GM12874 (cell line): ENCODE measurements around the gene PRKCA.

Experiments used
- TF ChIP-seq, protein P1 (sequence below): IDR thresholded peaks from 2 replicates; pipeline ENCODE4 v1.5.1; 2011; ENCODE audit warnings: low read depth, mild to moderate bottlenecking, control low read depth, low read length, moderate library complexity; ENCODE audit not compliant: insufficient read depth

The PRKCA gene

DNA sequence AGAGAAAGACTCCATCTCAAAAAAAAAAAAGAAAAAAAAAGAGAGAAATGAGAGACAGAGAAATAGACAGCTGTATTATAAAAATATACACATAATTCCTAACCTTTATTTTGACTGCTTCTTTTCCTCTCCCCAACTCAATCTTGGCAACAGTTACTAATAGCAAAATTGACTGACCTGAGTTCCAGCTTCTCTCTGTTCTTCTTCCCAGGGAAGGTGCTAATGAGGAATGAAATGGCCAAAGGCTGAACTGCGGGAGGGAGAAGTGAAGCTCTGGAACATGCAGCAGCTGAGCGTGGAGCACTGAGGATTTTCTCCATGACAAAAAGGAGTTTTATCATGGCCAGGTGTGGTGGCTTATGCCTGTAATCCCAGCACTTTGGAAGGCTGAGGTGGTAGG lies 25.2 kb upstream of the PRKCA start:
- TF ChIP-seq, protein P1, sequence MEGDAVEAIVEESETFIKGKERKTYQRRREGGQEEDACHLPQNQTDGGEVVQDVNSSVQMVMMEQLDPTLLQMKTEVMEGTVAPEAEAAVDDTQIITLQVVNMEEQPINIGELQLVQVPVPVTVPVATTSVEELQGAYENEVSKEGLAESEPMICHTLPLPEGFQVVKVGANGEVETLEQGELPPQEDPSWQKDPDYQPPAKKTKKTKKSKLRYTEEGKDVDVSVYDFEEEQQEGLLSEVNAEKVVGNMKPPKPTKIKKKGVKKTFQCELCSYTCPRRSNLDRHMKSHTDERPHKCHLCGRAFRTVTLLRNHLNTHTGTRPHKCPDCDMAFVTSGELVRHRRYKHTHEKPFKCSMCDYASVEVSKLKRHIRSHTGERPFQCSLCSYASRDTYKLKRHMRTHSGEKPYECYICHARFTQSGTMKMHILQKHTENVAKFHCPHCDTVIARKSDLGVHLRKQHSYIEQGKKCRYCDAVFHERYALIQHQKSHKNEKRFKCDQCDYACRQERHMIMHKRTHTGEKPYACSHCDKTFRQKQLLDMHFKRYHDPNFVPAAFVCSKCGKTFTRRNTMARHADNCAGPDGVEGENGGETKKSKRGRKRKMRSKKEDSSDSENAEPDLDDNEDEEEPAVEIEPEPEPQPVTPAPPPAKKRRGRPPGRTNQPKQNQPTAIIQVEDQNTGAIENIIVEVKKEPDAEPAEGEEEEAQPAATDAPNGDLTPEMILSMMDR = no peak

DNA sequence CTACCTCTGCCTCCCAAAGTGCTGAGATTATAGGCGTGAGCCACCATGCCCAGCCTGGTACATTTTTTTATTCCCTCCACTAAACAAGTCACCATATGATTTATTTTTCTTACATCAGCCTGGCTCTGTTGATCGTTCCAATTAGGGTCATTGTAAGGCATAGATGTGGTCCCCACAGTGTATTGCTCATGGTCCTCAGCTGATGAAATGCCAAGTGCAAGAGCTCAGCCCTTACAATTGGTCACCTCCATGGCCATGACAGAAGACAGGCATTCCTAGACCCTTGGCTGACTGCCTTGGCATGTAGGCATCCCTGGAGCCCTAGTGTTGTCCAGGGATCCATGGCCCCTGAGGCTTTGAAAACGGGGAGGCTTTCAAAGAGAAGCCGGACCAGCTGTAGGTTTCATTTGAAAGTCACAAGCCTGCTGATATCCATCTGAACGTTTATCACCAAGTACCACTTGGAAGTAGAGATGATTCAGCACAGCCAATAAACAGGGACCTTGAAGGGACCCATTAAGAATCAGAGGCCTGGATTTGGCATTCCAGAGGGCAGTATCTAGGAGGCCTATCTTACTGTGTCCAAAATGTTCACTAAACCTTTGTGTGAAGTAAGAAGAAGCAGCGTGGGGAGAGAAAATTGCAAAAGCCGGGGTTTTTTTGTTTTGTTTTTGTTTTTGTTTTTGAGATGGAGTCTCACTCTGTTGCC lies 20.6 kb upstream of the PRKCA start:
- TF ChIP-seq, protein P1 = no peak

DNA sequence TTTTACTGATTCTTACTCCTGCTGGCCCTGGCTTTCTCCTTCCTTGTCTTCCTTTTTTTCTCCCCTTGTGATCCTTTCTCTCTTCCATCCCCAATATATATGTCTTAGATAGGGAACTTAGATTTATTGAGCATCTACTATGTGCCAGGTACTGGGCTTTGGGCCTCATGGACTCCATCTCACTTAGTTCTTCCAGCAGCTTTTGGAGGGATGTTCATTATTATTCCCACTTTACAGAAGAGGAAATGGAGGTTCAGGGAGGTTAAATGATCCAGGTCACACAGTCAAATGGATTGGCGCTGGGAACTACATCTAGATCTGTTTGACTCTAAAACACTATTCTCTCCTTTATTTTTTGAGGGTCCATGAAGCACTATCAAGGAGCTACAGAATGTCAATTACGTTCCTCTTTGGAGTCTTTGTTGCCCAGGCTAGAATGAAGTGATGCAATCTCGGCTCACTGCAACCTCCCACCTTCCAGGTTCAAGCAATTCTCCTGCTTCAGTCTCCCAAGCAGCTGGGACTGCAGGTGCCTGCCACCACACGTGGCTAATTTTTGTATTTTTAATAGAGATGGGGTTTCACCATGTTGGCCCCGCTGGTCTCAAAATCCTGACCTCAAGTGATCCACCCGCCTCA lies 19.0 kb upstream of the PRKCA start:
- TF ChIP-seq, protein P1 = no peak

DNA sequence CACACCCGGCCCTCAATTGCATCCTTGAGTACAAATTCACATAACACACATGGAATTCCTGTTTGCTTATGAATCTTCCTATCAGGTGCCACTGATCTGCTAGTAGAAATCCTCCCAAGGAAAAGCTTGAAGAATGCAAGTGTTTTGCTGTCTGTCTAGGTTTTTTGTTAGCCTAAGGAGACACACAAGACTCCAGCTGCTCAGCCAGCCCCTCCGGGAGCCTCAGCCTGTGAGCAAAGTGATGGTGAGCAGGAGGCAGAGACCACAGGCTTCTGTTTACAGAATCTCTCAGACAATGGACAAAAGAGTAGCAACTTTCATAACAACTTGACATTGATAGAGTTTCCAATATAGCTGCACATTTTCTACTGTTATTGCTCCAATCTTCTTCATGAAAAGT lies 18.4 kb upstream of the PRKCA start:
- TF ChIP-seq, protein P1 = no peak

DNA sequence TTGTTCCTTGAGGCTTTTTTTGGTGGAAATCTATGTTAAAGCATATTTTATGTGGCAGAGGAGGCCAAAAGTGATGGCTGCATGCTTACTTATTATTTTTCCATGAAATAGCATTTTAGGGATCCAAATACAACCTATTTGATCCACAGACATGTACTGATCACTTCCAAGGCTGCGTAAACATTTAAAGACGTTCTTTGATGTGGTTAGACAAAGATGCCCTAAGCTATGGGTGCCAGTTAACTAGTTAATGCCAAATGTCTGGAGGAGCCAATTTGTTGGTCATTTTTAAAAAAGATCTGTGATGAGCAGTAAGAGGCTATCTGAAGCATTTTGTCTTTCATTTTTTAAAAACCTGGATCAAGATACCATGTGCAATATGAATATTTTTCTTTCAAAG lies 17.3 kb upstream of the PRKCA start:
- TF ChIP-seq, protein P1 = no peak

DNA sequence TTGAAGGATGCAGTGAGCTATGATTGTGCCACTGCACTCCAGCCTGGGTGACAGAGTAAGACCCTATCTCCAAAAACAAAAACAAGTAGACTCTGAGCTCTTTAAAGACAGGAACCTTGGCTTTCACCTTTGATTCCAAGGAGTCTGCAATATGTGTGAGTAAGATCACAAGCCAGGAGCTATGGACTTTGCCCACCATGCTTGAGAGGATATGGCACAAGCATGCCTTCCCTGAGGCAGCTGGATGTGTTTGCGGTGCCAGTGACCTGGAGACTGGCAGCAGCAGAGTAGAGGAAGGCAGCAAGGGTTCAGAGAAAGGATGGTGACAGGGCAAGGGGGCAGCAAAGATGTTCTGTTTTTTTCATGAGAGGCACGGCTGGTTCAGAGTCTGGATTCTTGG lies 14.5 kb upstream of the PRKCA start:
- TF ChIP-seq, protein P1 = no peak

DNA sequence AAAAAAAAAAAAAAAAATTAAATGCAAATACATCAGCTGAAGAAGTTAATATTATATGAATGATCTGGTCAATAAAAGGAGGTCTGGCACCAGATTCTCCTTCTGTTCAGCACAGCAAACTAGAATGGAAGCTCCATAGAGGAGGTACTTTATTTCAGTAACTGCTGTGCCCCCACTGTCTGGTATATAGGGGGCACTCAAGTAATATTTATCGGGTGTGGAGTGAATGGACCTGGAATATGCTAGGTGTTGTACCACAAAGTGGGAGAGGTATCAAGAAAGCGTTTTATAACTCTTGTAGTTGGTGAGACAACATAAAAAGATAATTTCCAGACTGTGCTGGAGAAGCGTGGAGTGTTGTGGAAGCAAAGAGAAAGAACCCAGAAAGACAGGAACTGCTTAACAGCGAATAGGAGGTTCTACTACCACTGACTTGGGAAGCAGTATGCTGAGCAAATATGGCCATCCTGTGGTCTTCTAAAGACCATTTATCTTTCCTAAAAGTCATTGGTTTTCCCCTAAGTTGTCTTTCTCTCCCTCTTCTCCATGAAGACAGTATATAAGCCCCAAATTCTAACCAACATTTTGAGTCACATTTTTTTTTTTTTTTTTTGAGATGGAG lies 12.2 kb upstream of the PRKCA start:
- TF ChIP-seq, protein P1 = no peak
